ENCODE results near the gene PLCB4. TPM values are rescaled to one million over a fixed set of nuclear protein-coding genes. Genes with fewer than 3 reads are reported as not detected.

Gene PLCB4
- polyA plus RNA-seq, 3 donors: 12.7 to 18.2 (median 14.8) TPM

- DNase-seq (ENCODE audit: extremely low read depth in 1 of 11, low read depth in 9 of 11, low spot score in 4 of 11): peak in 7 of 11 donors; percentile 11 to 59 (median 33)
These were observed 212.9 kb downstream of the PLCB4 start for GRCh38 chr20:9281803-9282202.

DNA sequence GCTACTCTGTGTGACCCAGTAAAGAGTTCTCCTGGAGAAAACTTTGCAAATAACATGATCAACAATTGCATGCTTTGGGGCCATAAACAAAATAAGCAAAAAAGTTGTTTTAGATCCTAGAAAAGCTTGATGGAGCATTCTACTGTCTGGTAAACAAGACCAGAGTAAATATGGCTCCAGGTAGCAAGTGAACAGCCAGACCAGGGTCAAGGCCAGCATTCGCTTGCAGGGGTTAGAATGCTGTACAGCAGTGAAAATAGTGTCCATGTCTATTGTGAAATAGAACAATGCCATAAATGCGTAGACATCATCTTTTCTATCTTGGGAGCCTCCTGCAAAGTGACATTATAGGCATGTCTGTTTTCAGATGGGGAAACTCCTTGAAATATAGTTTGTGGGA, 216.7 kb downstream of the PLCB4 start:
- no peak for DNase-seq (ENCODE audit: extremely low read depth in 1 of 11, low read depth in 9 of 11, low spot score in 4 of 11)

GRCh38 chr20:9286501-9287461, 217.9 kb downstream of the PLCB4 start:
- DNase-seq (ENCODE audit: extremely low read depth in 1 of 11, low read depth in 9 of 11, low spot score in 4 of 11): no peak

GRCh38 chr20:9287826-9288225, 218.9 kb downstream of the PLCB4 start:
- no peak for DNase-seq (ENCODE audit: extremely low read depth in 1 of 11, low read depth in 9 of 11, low spot score in 4 of 11)

DNA sequence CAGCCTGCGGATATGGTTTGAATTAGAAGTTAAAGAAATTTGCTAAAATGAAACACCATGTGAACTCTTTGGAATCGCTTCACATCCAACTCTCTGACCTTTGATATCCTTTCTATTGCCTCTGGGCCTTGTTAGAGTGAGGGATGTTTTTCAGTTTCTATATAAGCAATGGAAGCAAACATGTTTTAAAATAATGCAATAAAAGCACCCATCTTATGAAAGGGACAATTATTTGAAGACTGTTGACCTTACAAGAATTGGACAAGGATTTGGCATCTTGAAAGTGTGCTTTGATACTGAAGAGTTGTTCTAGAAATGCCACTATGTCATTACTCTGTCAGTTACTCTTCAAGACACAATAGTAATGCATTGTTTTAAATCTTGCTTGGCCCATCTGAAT, 221.4 kb downstream of the PLCB4 start:
- no peak for DNase-seq (ENCODE audit: extremely low read depth in 1 of 11, low read depth in 9 of 11, low spot score in 4 of 11)

DNA sequence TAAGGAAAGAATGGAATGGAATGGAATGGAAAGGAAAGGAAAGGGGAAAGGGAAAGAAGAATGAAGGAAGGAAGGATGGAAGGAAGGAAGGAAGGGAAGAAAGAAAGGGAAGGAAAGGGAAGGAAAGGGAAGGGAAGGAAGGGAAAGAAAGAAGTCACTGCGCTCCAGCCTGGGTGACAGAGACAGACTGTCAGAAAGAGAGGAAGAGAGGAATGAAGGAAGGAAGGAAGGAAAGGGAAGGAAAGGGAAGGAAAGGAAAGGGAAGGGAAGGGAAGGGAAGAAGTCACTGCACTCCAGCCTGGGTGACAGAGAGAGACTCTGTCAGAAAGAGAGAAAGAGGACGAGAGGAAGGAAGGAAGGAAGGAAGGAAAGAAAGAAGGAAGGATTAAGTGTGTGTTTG, 224.3 kb downstream of the PLCB4 start:
- DNase-seq (ENCODE audit: extremely low read depth in 1 of 11, low read depth in 9 of 11, low spot score in 4 of 11): no peak

DNA sequence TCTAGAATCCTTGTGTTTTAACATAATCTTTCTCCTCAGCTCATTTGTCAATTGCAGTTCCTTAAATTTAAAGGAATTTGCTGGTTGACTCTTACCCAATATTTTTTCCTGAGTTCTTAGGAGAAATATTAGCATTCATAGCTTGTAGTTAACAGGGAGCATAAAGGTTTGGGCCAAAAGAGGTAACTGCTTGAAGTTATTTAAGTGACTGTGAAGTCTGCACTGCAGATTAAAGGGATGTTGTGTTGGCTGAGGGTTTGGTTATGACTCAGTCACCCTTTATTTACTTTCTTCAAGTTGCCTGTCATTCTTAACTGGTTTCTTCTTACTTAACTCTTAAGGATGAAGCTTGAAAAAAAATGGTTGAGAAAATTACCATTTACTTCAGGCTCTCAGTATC, 225.2 kb downstream of the PLCB4 start:
- DNase-seq (ENCODE audit: extremely low read depth in 1 of 11, low read depth in 9 of 11, low spot score in 4 of 11): no peak

DNA sequence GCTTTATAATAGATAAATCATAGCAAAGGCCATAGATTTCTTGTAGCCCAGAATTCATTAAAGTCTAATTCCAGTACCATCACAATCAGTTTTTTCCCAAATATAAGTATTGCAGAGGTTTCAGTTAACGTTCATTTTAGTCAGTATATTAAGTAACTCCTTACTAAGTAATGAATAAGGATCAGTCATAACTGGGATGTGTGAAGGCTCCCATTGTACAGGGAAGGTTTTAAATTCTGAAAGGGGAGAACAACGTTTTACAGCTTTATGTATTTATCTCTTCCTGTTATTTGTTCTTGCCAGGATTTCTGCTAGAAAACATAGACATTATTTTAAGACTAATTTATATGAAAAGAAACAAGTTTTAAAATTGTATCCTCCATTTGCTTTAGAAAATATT, 230.0 kb downstream of the PLCB4 start:
- no peak for DNase-seq (ENCODE audit: extremely low read depth in 1 of 11, low read depth in 9 of 11, low spot score in 4 of 11)

DNA sequence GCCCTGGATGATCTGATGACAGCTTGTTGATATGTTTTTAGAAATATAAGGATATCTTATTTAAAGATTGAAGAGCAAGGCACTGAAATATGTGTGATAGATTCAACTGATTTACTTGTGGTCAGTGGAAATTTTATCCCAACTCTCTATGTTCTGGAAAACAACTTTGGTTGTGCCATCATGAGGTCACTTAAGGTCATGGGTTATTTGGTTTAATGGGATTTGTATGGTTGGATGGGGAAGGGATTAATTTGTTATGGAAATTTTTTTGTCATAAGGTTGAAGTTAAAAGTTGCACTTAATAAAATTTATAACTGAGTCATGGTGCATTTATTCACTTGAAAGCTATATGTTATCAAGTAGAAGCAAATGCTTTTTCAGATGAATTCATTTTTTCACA, 231.2 kb downstream of the PLCB4 start:
- no peak for DNase-seq (ENCODE audit: extremely low read depth in 1 of 11, low read depth in 9 of 11, low spot score in 4 of 11)

DNA sequence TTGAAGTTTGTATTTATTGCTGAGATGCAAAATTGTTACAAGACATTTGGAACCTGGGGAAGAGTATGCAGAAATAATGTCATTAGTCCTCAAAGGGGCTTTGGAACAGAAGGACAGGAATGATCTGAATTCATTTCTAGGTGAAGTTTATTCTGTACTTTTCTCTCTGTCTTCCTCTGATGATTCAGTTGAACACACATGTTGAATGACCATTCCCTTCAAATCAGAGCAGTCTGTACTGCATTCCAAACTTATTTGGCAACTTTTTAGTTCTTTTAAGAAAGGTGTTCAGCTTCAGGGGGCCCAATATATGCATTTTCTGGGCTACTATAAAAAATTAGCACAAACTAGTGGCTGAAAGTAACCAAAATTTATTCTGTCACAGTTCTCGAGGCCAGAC, 231.6 kb downstream of the PLCB4 start:
- no peak for DNase-seq (ENCODE audit: extremely low read depth in 1 of 11, low read depth in 9 of 11, low spot score in 4 of 11)

- DNase-seq (ENCODE audit: extremely low read depth in 1 of 11, low read depth in 9 of 11, low spot score in 4 of 11): no peak
These were observed 232.5 kb downstream of the PLCB4 start for GRCh38 chr20:9301129-9302090.

GRCh38 chr20:9302091-9302462, 233.2 kb downstream of the PLCB4 start:
- DNase-seq (ENCODE audit: extremely low read depth in 1 of 11, low read depth in 9 of 11, low spot score in 4 of 11): no peak

GRCh38 chr20:9306521-9306920, 237.6 kb downstream of the PLCB4 start:
- DNase-seq (ENCODE audit: extremely low read depth in 1 of 11, low read depth in 9 of 11, low spot score in 4 of 11): no peak

DNA sequence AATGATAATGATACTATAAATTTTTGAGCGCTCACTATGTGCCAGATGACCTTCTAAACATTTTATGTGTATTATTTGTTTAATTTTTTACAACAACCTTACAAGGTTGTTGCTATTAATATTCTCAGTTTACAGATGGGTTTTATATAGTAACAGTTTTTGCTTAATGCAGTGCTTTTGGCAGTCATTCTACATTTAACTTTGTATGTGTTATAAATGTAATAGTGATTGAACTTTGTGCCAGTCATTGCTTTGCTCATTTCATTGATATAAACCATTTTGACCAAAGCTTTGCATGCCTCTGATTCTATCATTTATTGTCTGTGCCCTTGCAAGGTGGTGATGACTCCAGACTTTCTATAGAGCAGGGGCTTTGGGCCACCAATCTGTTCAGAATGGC, 239.2 kb downstream of the PLCB4 start:
- no peak for DNase-seq (ENCODE audit: extremely low read depth in 1 of 11, low read depth in 9 of 11, low spot score in 4 of 11)

GRCh38 chr20:9311132-9311531, 242.2 kb downstream of the PLCB4 start:
- no peak for DNase-seq (ENCODE audit: extremely low read depth in 1 of 11, low read depth in 9 of 11, low spot score in 4 of 11)

GRCh38 chr20:9319687-9320384, 250.9 kb downstream of the PLCB4 start:
- peak in 7 of 11 donors; percentile 20 to 46 (median 36) for DNase-seq (ENCODE audit: extremely low read depth in 1 of 11, low read depth in 9 of 11, low spot score in 4 of 11)

- no peak for DNase-seq (ENCODE audit: extremely low read depth in 1 of 11, low read depth in 9 of 11, low spot score in 4 of 11)
These were observed 252.1 kb downstream of the PLCB4 start for GRCh38 chr20:9321007-9321406.

GRCh38 chr20:9322661-9323060, 253.8 kb downstream of the PLCB4 start:
- DNase-seq (ENCODE audit: extremely low read depth in 1 of 11, low read depth in 9 of 11, low spot score in 4 of 11): no peak

GRCh38 chr20:9323622-9324021, 254.7 kb downstream of the PLCB4 start:
- DNase-seq (ENCODE audit: extremely low read depth in 1 of 11, low read depth in 9 of 11, low spot score in 4 of 11): no peak
